HUES6 (cell line): ENCODE data around the gene TBRG4.
"Not testable (repeated sequence)": the region's sequence is repeated elsewhere in the genome, so short reads cannot be mapped to it uniquely, and the experiment has no call there.

Experiments
- H3K27ac ChIP-seq: 2 replicates; pipeline ENCODE4 v1.7.0; 2013; ENCODE audit warnings: low read depth, mild to moderate bottlenecking, low read length, inconsistent platforms
- H3K27me3 ChIP-seq: 2 replicates; pipeline ENCODE4 v1.6.1; 2013; ENCODE audit warnings: low read length; ENCODE audit not compliant: control insufficient read depth, insufficient read depth
- H3K36me3 ChIP-seq: 2 replicates; pipeline ENCODE4 v1.6.1; 2013; ENCODE audit warnings: low read length; ENCODE audit not compliant: control insufficient read depth, insufficient read depth
- H3K4me1 ChIP-seq: 2 replicates; pipeline ENCODE4 v1.6.1; 2013; ENCODE audit warnings: low read length; ENCODE audit not compliant: control insufficient read depth, insufficient read depth
- H3K4me3 ChIP-seq: 2 replicates; pipeline ENCODE4 v1.5.1; 2013; ENCODE audit warnings: low read depth, low read length
- H3K9ac ChIP-seq: one replicate; pipeline ENCODE4 v1.6.1; 2013; ENCODE audit warnings: mild to moderate bottlenecking, low read length
- H3K9me3 ChIP-seq: 2 replicates; pipeline ENCODE4 v1.6.1; 2013; ENCODE audit warnings: low read depth, low read length; ENCODE audit not compliant: control insufficient read depth, insufficient read depth

The TBRG4 gene

DNA sequence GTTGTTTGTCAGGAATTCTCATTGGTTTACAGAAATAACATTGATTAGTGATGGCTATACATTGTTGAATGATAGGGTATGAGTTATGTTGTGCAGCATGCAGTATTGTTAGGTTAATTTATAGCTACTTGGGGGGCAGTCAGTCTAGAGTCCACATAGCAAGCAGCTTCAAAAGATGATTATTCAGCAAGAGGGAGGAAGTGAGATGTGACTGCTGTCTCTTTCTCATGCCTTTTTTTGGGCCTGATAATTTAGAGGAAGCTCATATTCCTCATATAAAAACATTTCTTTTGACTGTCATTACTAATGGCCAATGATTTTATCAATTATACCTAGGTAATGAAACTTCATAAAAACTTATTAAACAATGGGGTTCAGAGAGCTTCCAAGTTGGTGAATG is 3.4 kb upstream of the TBRG4 start:
- no peaks in the 10 kb centered on the region for H3K9me3 ChIP-seq
- H3K27me3 ChIP-seq, result peaks cover 9% of the 10 kb centered on the region; the same call in 1 of the 2 replicates
- H3K9ac ChIP-seq, result no peak overlapping the region
- H3K27ac ChIP-seq, result no peak overlapping the region
- no peaks in the 10 kb centered on the region; the same call in 1 of the 2 replicates for H3K36me3 ChIP-seq
- no peak overlapping the region for H3K4me3 ChIP-seq
- no peaks in the 10 kb centered on the region; the same call in 1 of the 2 replicates for H3K4me1 ChIP-seq

DNA sequence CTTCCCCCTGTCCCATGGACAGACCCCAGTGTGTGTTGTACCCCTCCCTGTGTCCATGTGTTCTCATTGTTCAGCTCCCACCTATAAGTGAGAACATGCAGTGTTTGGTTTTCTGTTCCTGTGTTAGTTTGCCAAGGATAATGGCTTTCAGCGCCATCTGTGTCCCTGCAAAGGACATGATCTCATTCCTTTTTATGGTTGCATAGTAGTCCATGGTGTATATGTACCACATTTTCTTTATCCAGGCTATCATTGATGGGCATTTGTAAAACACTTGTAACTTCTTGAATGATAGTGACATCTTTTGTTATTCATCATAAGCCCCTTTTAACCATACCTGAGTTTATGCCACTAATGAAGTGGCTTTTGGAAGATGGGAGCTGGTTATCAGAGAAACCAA is 2.8 kb upstream of the TBRG4 start:
- H3K27me3 ChIP-seq, H3K9ac ChIP-seq, H3K4me1 ChIP-seq, H3K4me3 ChIP-seq, H3K27ac ChIP-seq, H3K36me3 ChIP-seq, H3K9me3 ChIP-seq: not testable (repeated sequence)

DNA sequence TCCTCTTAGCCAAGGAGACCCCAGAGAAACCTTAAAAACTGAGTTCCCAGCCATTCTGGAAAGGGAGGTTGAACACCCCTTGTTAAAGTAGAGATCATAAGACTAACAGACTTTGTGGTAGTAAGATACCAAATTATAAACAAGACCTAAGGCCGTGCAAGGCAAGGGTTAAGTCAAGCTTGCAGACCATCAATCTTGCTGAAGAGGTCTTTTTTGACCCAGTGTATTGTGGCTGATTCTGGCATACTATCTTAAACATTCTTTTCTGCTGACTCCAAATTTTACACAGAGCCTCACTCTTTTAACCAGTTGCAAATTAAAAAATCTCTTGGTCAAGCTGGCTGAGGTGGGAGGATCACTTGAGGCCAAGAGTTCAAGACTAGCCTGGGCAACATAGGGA is 1.2 kb upstream of the TBRG4 start:
- H3K9ac ChIP-seq, result no peak overlapping the region
- peak overlapping the region; percentile 94 for H3K4me3 ChIP-seq
- H3K36me3 ChIP-seq, result peaks cover 17% of the 10 kb centered on the region
- H3K4me1 ChIP-seq, result no peaks in the 10 kb centered on the region; the same call in 1 of the 2 replicates
- H3K27me3 ChIP-seq, result peaks cover 9% of the 10 kb centered on the region; the same call in 1 of the 2 replicates
- no peaks in the 10 kb centered on the region for H3K9me3 ChIP-seq
- no peak overlapping the region for H3K27ac ChIP-seq

DNA sequence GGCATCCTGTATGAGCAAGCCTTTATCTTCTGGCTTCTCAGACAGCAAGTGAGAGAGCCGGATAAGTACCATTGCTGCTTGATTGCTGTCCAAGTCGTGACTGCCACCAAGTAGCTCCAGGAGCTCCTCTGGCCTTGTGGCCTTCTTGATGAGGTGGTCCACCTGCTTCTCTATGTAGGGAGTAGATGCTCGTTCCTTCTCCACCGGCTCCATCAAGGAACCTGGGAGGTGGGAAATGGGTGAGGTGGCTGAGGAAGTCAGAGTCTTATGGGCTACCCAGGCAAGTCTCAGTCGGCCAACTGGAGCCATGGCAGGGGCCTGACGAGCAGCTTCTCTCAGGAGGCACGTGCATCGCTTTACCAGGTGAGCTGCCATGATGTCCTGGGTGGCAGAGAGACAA is 2.6 kb downstream of the TBRG4 start:
- H3K27ac ChIP-seq, result no peak overlapping the region
- H3K27me3 ChIP-seq, result no peaks in the 10 kb centered on the region
- H3K9me3 ChIP-seq, result no peaks in the 10 kb centered on the region
- H3K36me3 ChIP-seq, result peaks cover 55% of the 10 kb centered on the region
- H3K9ac ChIP-seq, result no peak overlapping the region
- no peak overlapping the region for H3K4me3 ChIP-seq
- H3K4me1 ChIP-seq, result no peaks in the 10 kb centered on the region; the same call in 1 of the 2 replicates

DNA sequence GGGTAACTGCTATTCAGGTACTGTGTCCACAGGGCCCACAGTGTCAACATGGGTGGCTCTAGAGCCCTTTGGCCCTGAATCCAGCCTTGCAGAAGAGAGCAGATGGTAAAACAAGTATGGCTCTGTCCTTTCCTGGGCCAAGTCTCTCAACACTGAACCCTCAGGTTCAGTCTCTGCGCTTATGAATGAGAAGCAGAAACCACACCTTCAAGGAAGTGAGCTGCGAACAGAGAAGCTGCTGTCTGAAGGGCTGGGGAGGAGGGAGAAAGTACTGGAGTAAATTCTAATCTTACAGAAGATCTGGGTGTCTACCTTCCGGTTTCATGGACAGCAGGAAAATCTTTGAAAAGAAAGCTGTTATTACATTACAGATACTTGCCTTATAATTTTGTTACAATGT is 4.1 kb downstream of the TBRG4 start:
- no peak overlapping the region for H3K9ac ChIP-seq
- H3K27ac ChIP-seq, result no peak overlapping the region
- peaks cover 70% of the 10 kb centered on the region for H3K36me3 ChIP-seq
- no peaks in the 10 kb centered on the region for H3K27me3 ChIP-seq
- no peak overlapping the region for H3K4me3 ChIP-seq
- no peaks in the 10 kb centered on the region for H3K9me3 ChIP-seq
- H3K4me1 ChIP-seq, result no peaks in the 10 kb centered on the region; the same call in 1 of the 2 replicates

DNA sequence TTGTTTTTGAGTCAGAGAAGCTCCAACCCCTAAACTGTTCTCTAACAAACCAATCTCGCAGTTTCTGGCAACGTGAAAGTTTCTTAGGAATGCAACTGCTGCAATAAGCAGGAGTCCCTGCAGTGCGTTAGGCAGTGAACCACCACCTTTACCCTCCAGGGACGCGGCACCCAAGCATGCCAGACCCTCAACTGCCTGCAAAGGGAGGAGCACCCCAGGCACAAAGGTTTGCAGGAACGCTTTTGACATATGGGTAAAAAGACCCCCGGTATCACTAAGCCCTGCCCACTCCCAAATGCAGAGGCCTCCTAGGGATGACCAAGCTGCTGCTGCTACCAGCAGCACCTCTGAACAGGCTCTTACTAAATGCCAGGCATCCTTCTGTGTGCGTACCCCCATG is 4.7 kb downstream of the TBRG4 start:
- H3K27ac ChIP-seq, result no peak overlapping the region
- H3K4me3 ChIP-seq, result no peak overlapping the region
- H3K36me3 ChIP-seq, result peaks cover 76% of the 10 kb centered on the region
- no peak overlapping the region for H3K9ac ChIP-seq
- no peaks in the 10 kb centered on the region; the same call in 1 of the 2 replicates for H3K4me1 ChIP-seq
- H3K27me3 ChIP-seq, result no peaks in the 10 kb centered on the region
- no peaks in the 10 kb centered on the region for H3K9me3 ChIP-seq

DNA sequence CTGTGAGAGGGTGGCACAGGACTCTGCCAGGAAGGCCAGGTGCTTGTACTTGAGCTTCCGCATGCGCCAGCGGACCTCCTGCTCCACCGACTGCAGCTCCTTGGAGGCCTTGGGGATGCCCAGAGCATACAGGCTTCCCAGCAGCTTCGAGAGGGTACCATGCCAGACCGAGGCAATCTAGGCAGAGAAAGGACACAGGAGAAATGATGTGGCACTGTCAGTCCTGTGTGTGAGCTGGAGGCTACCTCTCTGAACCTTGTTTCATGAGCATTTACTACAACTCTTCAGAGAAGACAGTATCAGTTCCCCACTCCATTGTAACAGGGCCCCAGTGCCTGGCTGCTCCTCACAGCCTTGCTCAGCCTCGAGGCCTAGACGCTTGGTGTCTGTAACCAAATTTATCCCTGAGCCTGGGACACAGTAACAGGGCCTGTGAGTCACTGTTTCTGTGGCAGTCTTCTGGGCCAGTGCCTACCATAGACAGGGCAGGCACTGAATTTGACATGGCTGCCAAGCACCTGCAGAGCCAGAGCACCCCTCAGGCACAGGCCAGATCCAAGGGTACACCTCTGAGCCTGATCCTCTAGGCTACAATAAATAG is 5.8 kb downstream of the TBRG4 start:
- Histone ChIP-seq H3K4me3 (no peak overlapping the region), H3K27me3 (no peaks in the 10 kb centered on the region), H3K4me1 (no peaks in the 10 kb centered on the region; the same call in 1 of the 2 replicates), H3K9ac (no peak overlapping the region), H3K27ac (no peak overlapping the region), H3K9me3 (no peaks in the 10 kb centered on the region), H3K36me3 (peaks cover 87% of the 10 kb centered on the region)

DNA sequence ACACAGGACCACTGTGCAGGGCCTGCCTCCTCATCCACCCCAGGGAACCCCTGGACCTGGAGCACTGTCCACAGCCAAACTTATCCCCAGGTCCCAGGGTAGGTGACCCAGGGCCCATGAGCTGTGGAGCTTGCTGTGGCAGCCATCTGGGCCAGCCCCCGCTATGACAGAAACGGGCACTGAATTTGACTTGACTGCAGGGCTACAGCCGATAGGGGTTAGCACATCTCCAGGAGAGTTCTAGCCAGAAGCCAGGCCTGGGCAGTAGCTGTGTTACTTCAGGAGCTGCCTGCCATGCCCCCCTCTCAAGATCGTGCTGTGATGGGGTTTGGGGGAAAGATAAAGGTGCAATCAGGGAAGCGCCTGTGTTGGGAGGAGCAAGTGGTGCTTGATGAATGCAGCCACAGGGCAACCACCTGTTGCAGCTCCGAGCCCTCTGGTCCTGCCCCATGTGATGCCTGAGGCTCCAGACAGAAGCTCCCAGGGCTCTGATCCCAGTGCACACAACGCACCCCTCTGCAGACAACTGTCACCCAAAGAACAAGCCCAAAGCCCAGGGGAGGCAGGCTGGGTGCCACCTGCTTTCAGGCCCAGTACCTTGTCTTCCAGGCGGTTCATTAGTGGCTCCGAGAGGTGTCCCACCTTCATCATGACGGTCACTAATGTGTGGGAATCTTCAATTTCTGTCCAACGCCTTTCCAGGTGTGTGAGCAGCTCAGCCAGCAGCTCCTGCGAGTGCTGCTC is 6.5 kb downstream of the TBRG4 start:
- H3K27me3 ChIP-seq, result no peaks in the 10 kb centered on the region
- no peak overlapping the region for H3K4me3 ChIP-seq
- peaks cover 94% of the 10 kb centered on the region for H3K36me3 ChIP-seq
- H3K27ac ChIP-seq, result no peak overlapping the region
- H3K9ac ChIP-seq, result no peak overlapping the region
- no peaks in the 10 kb centered on the region for H3K9me3 ChIP-seq
- no peaks in the 10 kb centered on the region for H3K4me1 ChIP-seq

DNA sequence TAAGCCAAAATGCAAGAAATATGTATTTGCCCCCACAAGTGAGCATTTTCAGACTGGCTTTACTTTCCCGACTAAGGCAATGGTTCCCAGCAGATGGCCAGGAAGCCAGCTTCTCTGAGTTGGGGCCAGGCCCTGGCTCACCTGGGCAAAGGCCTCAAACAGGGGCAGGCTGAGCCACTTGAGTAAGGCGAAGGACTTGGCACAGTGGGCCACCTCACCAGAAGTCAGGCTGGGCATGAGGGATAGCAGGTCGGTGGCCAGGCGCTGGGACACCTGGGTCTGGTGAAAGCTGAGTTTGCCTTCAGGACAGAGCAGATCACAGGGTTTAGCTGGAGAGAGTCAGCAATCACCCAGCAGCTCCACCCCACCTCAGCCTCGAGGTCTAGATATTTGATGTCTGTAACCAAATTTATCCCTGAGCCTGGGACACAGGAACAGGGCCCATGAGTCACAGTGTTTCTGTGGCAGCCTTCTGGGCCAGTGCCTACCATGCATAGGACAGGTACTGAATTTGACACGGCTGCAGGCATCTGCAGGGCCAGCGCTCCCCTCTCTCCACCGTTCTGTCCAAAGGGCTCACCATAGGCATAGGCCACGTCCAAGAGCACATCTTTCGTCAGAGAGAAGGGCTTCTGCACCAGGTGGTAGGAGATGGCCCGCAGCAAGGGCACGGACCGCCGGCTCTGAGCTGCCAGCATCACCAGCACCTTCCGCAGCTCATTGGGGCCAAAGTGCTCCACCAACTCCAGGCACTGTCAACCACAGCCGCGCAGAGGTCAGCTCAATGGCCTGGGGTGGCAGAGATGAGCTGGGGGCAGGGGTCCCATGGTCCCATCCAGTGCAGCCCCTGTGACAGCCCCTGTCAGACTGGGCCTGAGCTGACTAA is 7.3 kb downstream of the TBRG4 start:
- H3K9me3 ChIP-seq, result no peaks in the 10 kb centered on the region
- no peak overlapping the region for H3K9ac ChIP-seq
- no peaks in the 10 kb centered on the region for H3K4me1 ChIP-seq
- no peak overlapping the region for H3K4me3 ChIP-seq
- peaks cover 100% of the 10 kb centered on the region for H3K36me3 ChIP-seq
- no peaks in the 10 kb centered on the region for H3K27me3 ChIP-seq
- H3K27ac ChIP-seq, result no peak overlapping the region

DNA sequence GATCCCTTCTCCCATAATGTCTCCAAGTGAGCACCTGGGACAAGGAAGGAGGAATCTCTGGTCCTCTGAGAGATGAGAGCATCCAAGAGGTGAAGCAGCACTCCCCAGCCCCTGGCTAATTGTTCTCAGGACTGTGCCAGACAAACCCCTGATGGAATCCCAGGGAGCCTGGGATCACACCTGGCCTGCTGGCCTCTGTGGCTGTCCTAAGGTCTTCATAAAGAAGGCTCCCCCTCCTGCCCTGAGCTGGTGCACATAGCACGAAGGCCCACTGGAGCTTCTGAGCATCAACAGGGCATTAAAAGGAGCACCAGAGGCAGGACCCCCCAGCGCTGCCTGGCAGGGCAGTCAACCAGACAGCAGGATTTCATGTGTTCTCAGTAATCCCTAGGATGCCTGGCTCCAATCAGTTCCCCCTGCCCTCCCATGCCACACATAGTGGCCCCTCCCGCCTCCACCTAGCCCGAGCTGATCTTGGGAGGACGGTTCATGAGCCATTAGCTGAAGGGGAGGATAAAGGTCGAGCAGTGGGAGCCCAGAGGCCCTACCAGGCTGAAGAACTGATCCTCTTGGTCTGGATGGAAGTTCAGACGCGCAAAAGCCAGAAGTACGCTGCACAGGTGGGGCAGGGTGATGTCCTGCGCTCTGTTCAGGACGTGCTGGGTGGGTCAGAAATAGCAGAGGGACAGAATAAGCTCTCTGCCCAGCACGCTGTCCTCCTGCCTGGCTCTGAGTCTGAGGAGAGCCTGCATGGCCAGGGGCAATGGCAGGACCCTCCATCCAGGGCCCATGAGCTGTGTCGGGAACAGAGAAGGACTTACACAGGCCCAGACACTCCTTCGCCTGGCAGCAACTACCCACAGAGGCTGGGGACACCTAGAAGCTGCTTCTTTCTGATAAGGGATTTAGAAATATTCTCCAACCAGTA is 8.4 kb downstream of the TBRG4 start:
- Histone ChIP-seq H3K4me3 (no peak overlapping the region), H3K9me3 (no peaks in the 10 kb centered on the region), H3K9ac (no peak overlapping the region), H3K36me3 (peaks cover 94% of the 10 kb centered on the region), H3K27ac (no peak overlapping the region), H3K4me1 (no peaks in the 10 kb centered on the region), H3K27me3 (no peaks in the 10 kb centered on the region)
